Thoracic aorta (tissue), 2 donors: Measurements from ENCODE around the gene ASAP2. TPM values are rescaled to one million over a fixed set of nuclear protein-coding genes. Genes with fewer than 3 reads are reported as not detected.
A peak's percentile ranks its signal among the peaks of the same experiment; 100 is the strongest.

ENCODE experiments used
- ATAC-seq: fragments of 150-250 bp; one replicate; pipeline ENCODE4 v1.8.0; 2017; ENCODE audit warnings: low read depth; ENCODE audit not compliant: insufficient number of reproducible peaks, low FRiP score
- DNase-seq: peaks from one replicate; pipeline ENCODE4 v3.0.0-alpha.2; 2020; ENCODE audit warnings: low spot score
- H3K27ac ChIP-seq, 2 donors: fragments of 200-600 bp; sonication (generic); 1 replicate in 1 of 2; 2 replicates in 1 of 2; pipeline ENCODE4 v1.5.1; 2016; ENCODE audit warnings: mild to moderate bottlenecking in 2 of 2, moderate library complexity in 2 of 2
- H3K27me3 ChIP-seq: fragments of 200-600 bp; sonication (generic); replicated peaks from 2 replicates; pipeline ENCODE4 v1.6.0; 2016; ENCODE audit warnings: mild to moderate bottlenecking; ENCODE audit not compliant: insufficient read depth
- H3K36me3 ChIP-seq: fragments of 200-600 bp; sonication (generic); one replicate; pipeline ENCODE4 v1.5.1; 2016
- H3K4me1 ChIP-seq, 2 donors: fragments of 200-600 bp; sonication (generic); 1 replicate in 1 of 2; 2 replicates in 1 of 2; pipeline versions ENCODE4 v1.5.1 to v1.6.0; 2016; ENCODE audit warnings: low read depth in 2 of 2, mild to moderate bottlenecking in 1 of 2; ENCODE audit not compliant: control insufficient read depth in 1 of 2
- H3K4me3 ChIP-seq: fragments of 200-600 bp; sonication (generic); 2 replicates; pipeline ENCODE4 v1.5.1; 2016; ENCODE audit warnings: mild to moderate bottlenecking
- H3K9me3 ChIP-seq: fragments of 200-600 bp; sonication (generic); 2 replicates; pipeline ENCODE4 v1.5.1; 2016
- total RNA-seq, 2 donors: library from RNA; depleted of rRNA; stranded (reverse); fragments of >200 nt; gene quantifications; one replicate each; pipeline versions ENCODE4 v1.1.0 to v1.2.3, GENCODE V29; 2016
- TF ChIP-seq, protein P1 (sequence below): fragments of 200-600 bp; sonication (generic); IDR thresholded peaks from one replicate; pipeline ENCODE4 v1.5.1; 2019; ENCODE audit warnings: antibody characterized with exemption

ASAP2 gene
- total RNA-seq, 2 donors from 2014 or later, result 58.1 to 102 TPM

GRCh38 chr2:9174771-9175437 lies 31.7 kb upstream of the ASAP2 start:
- TF ChIP-seq, protein P1, sequence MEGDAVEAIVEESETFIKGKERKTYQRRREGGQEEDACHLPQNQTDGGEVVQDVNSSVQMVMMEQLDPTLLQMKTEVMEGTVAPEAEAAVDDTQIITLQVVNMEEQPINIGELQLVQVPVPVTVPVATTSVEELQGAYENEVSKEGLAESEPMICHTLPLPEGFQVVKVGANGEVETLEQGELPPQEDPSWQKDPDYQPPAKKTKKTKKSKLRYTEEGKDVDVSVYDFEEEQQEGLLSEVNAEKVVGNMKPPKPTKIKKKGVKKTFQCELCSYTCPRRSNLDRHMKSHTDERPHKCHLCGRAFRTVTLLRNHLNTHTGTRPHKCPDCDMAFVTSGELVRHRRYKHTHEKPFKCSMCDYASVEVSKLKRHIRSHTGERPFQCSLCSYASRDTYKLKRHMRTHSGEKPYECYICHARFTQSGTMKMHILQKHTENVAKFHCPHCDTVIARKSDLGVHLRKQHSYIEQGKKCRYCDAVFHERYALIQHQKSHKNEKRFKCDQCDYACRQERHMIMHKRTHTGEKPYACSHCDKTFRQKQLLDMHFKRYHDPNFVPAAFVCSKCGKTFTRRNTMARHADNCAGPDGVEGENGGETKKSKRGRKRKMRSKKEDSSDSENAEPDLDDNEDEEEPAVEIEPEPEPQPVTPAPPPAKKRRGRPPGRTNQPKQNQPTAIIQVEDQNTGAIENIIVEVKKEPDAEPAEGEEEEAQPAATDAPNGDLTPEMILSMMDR, result no peak
- H3K9me3 ChIP-seq, result no peaks in the 10 kb centered on the region
- DNase-seq (no peak), ATAC-seq (no peak)
- H3K4me3 ChIP-seq, result no peak overlapping the region
- peaks cover 14 to 41% of the 10 kb centered on the region in 2 donors for H3K4me1 ChIP-seq
- H3K36me3 ChIP-seq, result no peaks in the 10 kb centered on the region
- peak overlapping the region; percentile 62 to 97 for H3K27ac ChIP-seq
- H3K27me3 ChIP-seq, result no peaks in the 10 kb centered on the region

- H3K27ac ChIP-seq, result peak overlapping the region; percentile 90 to 97
- TF ChIP-seq, protein P1, result no peak
- H3K27me3 ChIP-seq, result no peaks in the 10 kb centered on the region
- DNase-seq, result no peak
- H3K4me3 ChIP-seq, result peak overlapping the region; percentile 25
- H3K4me1 ChIP-seq, result peaks cover 17 to 57% of the 10 kb centered on the region in 2 donors
- H3K36me3 ChIP-seq, result no peaks in the 10 kb centered on the region
- H3K9me3 ChIP-seq, result no peaks in the 10 kb centered on the region
- no peak for ATAC-seq
These were observed 28.3 kb upstream of the ASAP2 start for GRCh38 chr2:9178110-9178903.

GRCh38 chr2:9178904-9179571 lies 27.6 kb upstream of the ASAP2 start:
- peaks cover 17 to 64% of the 10 kb centered on the region in 2 donors for H3K4me1 ChIP-seq
- H3K9me3 ChIP-seq, result no peaks in the 10 kb centered on the region
- DNase-seq, result peak; percentile 41
- H3K4me3 ChIP-seq, result peak overlapping the region; percentile 25
- ATAC-seq, result peak; percentile 67
- peak overlapping the region; percentile 90 to 97 for H3K27ac ChIP-seq
- TF ChIP-seq, protein P1, result no peak
- H3K36me3 ChIP-seq, result no peaks in the 10 kb centered on the region
- no peaks in the 10 kb centered on the region for H3K27me3 ChIP-seq

- peak; percentile 87 for ATAC-seq
- DNase-seq, result peak; percentile 86
- Histone ChIP-seq H3K4me1 (peaks cover 16 to 63% of the 10 kb centered on the region in 2 donors), H3K27me3 (no peaks in the 10 kb centered on the region), H3K27ac (peak overlapping the region; percentile 90 to 97), H3K36me3 (no peaks in the 10 kb centered on the region), H3K9me3 (no peaks in the 10 kb centered on the region), H3K4me3 (peak overlapping the region; percentile 25)
- TF ChIP-seq, protein P1, result no peak
These were observed 26.9 kb upstream of the ASAP2 start for GRCh38 chr2:9179572-9180201.
